Activated gamma-delta T cell (primary cell): ENCODE measurements around the gene ANXA3.
A peak's percentile ranks its signal among the peaks of the same experiment; 100 is the strongest.
"Not testable (repeated sequence)": the region's sequence is repeated elsewhere in the genome, so short reads cannot be mapped to it uniquely, and the experiment has no call there.

ENCODE experiments used
- DNase-seq: peaks from one replicate; lab custom pipeline; 2025; lab: John Stamatoyannopoulos, UW
- total RNA-seq, 2 donors: gene quantifications; one replicate each; lab custom pipeline; 2026; lab: John Stamatoyannopoulos, UW

ANXA3 gene, protein sequence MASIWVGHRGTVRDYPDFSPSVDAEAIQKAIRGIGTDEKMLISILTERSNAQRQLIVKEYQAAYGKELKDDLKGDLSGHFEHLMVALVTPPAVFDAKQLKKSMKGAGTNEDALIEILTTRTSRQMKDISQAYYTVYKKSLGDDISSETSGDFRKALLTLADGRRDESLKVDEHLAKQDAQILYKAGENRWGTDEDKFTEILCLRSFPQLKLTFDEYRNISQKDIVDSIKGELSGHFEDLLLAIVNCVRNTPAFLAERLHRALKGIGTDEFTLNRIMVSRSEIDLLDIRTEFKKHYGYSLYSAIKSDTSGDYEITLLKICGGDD
- 0 to 0.13 reads per million in 2 donors for total RNA-seq

DNA sequence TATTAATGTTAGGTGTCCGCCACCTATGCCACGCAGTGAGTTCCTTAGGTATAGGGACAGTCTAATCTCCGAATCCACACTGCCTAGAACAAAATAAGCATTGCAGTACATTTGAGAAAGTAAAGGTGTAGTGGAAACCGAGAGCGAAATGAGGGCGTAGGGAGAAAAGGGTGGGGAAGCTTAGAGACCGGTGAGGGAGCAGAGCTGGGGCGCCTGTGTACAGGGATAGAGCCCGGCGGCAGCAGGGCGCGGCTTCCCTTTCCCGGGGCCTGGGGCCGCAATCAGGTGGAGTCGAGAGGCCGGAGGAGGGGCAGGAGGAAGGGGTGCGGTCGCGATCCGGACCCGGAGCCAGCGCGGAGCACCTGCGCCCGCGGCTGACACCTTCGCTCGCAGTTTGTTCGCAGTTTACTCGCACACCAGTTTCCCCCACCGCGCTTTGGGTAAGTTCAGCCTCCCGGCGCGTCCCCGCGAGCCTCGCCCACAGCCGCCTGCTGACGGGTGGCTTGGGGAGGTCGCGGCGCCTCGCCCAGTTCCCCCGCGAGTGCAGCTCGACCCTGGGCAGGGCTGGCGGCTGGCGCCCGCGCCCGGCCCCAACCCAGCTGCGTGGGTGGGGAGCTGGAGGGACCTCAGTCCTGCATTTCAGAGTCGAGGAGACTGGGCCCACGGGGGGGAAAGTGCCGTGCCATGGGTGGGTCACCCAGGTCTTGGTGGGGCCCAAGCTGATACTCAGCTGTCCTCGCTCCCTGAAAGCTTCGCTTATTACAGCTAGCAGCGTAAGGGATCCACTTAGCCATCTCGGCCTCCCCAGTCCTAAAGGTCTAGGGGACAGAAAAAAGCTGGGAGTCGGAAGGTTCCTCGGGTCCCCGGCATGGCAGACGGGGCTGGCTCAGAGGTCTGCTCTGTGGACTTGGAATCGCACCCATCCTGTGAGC lies at the start of gene ANXA3:
Gene ANXA3, plus strand, starts transcription at position 351 of the 932 bp plus-strand sequence. CDS start 2,704 bp downstream, outside the sequence.
- DNase-seq, result peak; percentile 6

DNA sequence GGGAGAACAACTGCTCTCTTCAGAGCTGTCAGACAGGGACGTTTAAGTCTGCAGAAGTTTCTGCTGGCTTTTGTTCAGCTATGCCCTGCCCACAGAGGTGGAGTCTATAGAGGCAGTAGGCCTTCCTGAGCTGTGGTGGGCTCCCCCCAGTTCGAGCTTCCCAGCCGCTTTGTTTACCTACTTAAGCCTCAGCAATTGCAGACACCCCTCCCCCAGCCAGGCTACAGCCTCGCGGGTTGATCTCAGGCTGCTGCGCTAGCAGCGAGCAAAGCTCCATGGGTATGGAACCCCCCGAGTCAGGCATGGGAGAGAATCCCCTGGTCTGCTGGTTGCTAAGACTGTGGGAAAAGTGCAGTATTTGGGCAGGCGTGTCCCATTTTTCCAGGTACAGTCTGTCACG lies 45.3 kb upstream of the ANXA3 start:
- DNase-seq, result not testable (repeated sequence)

DNA sequence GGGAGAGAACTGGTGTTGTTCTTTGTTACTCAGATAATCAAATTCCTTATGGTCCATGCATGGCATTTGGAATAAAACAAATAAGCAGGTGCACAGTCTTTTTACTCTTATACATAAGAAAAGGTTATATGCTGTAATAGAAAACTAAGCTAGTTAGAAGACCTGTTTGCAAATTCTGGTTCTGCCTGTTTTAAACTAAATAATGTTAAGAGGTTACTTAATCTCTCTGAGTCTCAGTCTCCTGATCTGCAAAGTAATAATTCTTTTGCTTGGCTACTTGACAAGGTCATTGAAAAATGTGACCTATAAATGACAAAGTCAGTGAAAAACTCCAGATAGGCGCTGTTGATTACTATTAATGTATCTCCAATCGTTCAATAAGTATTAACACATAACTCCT lies 42.5 kb upstream of the ANXA3 start:
- no peak for DNase-seq

DNA sequence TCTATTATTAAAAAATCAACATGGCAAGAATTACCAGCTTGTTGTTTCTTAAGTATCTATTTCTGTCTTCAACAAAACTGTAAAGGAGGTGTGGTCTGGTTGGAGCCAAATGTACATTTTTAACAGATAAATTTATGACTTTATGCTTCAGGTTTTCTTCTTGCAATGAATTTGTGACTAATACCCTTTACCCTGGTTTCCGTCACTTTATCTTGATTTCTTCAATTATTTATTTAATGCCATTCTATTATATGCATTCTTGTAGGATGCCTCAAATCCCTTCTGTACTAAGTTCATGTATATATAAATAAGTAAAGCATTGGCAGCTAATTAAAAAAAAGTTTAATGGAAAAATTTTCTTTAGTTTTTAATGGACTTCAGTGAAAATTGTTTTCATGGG lies 41.5 kb upstream of the ANXA3 start:
- no peak for DNase-seq

DNA sequence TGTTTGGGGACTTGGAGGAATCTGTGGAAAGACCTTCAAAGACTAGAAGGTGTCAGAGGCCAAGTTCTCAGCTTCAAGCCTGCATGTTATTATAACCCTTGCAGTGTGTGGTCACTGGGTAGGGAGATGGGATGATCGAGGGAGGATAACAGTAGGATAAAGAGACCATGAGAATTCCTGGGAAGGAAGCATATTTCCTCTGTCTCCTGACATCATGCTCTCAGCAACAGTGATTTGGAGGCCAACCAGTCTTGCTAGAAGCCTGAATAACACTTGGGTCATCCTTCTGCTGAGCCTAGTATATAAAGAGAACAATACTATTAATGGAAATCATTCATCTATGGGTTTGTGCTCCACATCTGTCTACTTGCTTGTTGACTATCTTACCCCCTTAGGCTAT lies 40.9 kb upstream of the ANXA3 start:
- DNase-seq, result no peak

DNA sequence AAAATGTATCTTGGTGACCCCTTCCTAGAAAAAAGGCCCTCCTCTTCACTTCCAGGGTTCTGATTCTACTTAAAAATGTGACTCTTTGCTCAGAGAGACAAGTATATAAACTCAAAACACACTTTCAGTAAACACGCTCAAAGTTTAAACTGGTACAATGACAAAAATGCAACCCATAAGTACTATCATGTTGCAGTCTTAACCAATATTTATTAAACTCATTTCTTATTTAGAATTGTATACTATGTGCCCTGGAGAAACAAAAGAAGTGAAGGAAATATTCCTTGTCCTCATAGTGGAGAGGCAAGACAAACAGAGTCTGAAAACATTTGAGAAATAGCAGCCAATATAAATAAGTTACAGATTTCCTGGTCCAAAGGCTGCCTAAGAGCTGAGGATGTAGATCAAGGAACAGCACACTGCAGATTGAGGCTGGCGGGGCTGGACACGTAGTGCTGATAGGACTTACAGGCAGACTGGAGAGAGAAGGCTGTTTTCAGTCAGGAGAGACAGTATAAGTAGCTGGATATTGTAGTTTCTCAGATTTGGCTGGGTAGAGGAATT lies 39.1 kb upstream of the ANXA3 start:
- DNase-seq, result no peak

DNA sequence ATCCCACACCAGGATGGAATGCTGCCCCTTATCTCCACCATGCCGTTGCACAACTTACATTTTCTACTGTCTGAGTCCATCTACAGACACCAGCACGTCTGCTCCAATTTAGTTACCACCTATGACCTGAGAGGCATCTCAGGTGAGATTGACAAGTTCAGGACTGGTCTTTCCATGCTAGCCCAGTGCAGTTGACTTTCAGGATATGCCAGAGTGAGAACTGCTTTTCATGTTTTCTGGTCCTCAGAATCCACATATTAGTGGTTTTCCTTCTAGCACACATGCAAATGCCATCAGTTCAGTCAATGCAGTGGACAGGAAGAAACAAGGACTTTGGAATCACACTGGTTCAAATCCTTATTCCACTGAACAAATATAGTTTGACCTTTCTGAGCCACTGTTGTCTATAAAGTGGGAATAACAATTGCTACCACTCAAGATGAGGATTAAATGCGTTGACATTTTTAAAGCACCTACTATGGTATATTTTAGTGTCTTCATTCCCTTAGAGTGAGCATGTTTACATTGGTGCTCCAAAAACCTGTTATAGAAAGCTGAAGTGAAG lies 38.1 kb upstream of the ANXA3 start:
- no peak for DNase-seq

DNA sequence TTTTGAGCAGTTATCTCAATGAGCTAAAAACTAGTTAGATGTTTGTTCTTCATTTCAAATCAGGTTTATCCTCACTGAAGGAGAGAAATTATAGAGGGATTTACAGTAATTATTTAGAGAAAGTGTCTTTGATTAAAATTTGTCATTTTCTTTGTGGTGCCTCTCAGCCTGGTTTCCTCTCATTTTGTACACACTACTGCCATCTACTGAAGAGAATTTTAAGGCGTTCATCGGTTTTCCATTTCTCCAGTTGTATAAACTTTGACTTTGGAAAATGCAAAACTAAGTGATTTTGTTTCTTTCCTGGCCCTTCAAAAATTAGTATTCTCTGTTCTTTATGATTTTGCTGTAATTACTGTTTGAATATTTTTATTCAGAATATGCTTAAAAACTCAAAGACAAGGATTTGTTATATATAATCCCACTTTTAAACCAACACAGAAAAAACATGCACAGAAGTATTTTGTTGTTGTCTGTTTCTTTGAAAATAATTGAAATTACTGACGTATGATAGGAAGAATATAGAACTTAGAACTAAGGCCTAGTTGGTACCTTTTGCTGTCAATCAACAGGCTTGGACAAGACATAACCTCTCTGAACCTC lies 34.4 kb upstream of the ANXA3 start:
- DNase-seq, result no peak

DNA sequence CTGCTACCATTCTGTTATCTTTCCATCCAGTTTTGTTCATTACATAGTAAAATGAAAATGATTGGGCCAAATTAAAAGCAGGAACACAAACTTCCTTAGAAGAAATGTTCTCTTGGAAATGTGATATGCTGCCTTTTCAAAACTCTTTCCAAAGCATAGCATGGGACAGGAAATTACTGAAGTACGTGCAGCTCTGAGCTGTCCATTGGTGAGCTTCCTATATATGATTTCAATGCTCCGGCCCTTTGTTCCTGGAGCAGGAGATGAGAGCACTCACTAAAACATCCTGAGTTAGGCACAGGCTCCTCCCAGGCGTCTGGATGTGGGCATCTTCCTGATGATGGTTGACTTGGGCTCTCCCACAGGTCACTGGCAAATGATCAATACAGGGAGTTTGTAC lies 33.0 kb upstream of the ANXA3 start:
- DNase-seq, result no peak

DNA sequence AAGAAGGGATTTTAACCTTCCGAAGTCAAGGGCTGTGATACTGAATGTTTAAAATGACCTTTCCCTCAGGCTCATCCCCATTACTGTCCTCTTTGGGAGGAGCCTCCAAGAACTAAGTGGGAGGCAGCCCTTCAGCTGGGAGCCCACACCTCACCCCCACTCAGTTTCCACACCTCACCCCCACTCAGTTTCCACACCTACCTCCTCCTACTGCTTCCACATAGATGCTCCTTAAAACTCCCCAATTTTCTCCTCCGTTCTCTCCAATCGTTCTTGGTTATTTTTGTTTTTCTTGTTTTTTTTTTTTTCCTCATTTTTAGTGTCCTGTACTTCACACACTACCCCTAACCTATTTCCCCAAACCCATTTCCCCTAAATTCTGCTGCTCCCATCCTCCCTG lies 31.6 kb upstream of the ANXA3 start:
- no peak for DNase-seq

DNA sequence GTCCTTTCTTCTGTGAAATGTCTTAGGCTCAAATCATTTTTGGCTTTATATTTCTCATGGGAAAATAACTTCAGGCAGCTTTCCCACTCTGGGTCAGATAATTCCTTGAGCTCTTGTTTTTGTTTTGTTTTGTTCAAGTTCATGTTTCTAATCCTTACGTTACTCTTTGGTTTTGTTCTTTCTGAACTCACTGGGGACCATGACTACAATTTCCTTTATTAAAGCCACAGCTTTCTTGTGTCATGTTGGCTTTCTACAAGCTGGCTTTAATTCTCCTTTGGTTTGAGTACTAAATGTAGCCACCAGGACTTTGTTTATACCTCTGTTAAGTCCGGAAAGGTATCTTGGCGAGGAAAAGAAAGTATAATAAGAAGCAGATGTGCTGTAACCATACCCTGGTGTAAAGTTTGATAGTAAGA lies 30.8 kb upstream of the ANXA3 start:
- no peak for DNase-seq

DNA sequence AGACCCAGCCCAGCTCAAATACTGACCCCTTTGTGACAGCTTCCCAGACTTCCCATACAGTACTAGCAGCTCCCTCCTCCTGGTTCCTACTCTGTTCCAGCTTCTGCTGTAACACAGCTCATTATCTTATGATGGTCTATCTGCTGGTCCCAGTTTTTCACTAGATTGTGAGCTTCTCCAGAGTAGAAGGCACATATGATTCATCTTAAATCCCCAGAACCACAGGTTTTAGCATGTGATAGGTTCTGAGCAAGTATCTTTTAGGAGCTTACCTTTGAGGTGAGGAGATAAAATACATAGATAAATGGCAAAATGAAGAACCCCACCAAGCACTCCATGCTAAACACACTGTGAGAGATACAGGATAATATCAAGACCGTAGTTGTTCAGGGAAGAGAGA lies 27.6 kb upstream of the ANXA3 start:
- no peak for DNase-seq

DNA sequence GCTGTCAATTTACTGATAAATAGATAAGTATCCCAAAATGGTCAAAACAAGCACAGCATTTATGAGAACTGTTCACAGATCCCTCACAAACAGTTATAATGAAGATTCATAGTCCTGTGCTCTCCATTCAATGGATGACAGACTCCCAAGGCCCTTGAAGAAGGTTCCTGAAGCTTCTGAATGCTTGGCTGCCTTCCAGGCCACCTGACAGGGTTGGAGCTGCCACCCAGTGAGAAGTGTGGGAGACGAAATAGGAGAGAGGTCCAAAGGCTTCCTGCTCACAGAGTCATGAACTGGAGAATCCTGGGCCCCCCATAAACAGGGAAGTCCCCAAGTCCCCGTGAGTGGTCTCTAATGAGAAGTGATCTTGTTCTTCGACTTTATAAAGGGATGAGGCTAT lies 26.0 kb upstream of the ANXA3 start:
- DNase-seq, result no peak

DNA sequence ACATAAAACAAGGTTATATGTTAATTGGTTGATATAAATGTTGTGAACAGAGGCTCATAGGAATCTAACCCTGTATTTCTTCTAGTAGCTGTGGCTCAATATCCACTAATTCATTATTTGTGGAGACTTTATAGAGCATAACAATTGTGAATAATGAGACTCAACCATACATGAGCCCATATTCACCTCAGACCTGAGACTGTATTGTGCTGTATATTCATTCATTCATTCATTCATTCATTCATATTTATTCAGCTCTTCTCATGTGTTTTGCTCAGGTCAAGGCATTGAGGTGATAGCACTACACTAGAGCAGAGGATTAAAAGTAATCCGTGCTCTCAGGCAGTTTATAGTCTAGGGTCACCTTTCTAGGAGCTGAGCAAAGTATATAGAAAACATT lies 24.5 kb upstream of the ANXA3 start:
- DNase-seq, result no peak

DNA sequence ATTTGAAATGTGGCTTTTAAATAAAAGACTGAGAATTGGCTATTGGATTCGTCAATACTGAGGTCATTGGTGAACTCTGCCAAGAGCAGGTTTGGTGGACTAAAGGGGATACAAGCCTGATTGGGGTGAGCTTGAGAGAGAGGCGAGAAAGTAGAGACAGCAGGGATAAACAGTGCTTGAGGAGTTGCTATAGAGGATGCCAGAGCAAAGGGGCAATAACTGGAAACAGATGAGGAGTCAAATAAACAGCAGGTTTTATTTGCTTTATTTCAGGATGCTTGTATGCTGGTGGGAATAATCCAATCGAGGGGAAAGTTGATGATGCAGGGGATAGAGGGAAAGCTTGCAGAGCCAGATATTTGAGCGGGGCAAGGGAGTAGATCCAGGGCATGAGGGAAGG lies 24.0 kb upstream of the ANXA3 start:
- no peak for DNase-seq

DNA sequence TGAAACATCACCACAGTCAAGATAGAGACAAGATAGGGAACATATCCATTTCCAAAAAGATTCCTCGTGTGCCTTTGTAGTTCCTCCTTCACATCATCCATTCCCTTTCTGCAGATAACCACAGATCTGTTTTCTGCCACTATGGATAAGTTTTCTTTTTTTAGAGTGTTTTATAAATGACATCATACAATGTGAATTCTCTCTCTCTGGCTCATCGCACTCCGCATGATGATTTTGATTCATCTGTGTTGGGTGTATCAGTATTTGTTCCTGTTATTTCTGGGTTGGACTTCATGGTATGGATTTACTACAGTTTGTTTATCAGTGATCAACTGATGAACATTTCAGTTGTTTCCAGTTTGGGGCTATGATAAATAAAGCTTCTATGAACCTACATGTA lies 23.2 kb upstream of the ANXA3 start:
- DNase-seq, result no peak

DNA sequence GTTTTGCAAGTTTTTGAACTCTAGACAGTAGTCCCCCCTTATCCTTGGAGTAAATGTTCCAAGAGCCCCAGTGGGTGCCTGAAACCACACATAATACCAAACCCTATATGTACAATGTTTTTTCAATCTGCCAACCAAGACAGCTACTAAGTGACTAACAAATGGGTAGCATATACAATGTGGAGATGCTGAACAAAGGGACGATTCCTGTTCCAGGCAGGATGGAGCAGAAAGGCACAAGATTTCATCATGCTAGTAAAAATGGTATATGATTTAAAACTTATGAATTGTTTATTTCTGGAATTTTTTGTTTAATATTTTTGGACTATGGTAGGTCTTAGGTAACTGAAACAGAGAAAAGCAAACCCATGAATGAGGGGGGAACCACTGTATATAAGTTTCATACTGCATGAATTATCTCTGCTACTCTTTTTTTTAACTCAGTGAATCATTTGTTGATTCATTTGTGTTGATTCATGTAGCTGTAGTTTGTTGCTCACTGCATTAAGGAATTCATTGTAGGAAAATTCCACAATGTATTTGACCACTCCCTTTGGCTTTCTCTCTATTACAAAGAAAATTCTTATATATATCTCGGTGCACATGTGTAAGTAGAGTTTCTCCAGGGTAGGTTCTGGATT lies 21.9 kb upstream of the ANXA3 start:
- no peak for DNase-seq

DNA sequence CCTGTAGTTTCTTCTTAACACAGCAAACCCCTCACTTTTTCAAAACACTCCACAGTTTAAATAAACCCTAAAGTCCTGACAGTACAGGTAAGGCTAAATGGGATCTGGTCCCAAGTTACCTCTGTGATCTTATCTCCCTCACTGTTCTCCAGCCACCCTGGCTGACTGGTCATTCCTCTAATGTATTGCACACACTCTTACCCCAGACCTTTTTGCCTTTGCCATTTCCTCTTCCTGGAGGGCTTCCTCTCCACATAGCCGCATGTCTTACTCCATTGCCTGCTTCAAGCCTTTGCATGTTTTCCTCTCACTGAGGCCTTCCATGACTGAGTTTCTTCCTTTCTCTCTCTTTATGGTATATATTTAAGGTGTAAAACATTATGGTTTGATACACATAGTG lies 19.5 kb upstream of the ANXA3 start:
- DNase-seq, result no peak

DNA sequence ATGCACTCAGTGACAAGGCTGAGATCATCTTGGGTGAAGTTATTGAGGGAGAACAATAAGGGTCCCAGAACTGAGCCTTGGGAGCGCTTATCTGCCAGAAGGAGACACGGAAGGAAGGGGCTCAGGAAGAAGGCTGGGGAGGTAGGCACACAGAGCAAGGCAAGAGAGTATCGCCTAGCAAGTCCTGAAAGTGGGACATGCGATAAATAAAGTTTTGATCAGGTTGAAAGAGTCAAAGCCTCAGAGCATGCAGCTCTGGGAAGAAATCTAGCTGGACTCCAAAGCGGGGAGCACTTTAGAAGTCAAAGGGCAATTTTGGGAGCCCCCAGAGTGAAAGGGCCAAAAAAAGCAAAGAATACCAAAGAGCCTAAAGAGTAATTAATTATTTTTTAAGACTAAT lies 17.7 kb upstream of the ANXA3 start:
- no peak for DNase-seq

DNA sequence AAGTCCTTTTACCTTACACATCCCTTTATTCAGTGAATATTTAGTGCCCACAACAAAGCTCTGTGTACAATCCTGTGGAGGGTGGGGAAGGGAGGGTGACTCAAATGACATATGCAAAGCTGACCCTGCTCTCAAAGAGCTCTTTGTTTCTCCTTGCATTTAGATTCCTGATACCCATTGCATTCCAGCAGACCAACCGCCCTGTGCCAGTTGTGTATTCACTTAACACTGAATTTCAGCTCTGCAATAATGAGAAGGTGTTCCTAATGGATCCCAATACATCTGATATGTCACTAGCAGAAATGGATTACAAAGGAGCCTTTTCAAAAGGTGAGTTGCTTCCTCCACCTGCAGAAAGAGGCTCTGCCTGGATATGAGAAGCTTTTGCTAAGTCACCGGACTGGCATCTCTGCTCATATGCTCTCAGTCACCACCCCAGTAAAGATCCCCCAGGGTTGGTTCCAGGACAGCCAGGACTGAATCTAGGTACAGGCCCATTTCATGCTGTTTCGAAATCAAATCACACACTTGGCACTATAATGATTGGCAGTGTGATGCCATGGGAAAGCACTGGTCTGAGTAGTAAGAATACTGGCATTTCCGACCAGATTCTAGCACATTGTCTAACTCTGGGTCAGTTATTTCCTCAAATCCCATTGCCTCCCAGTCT lies 17.1 kb upstream of the ANXA3 start:
- no peak for DNase-seq

DNA sequence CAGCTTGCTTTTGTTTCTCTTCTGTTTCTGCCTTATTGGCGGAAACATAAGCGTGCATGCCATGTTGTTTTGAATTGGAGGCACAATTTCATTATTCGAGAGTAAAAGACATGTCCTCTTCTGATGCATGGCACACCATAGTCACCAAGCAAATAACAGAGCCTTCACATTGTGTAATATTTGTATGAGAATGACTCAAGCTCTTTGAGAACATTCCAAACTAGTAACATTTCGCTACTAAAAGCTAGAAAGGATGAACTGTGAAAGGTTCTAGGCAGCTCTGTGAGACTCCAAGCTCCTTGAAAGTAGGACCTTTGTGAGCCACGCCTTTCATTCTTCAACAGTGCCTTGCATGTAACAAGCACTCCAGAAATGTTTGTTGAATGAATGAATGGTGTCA lies 9.2 kb upstream of the ANXA3 start:
- DNase-seq, result no peak
